ENCODE measurements around the gene PBOV1.

The PBOV1 gene

DNA sequence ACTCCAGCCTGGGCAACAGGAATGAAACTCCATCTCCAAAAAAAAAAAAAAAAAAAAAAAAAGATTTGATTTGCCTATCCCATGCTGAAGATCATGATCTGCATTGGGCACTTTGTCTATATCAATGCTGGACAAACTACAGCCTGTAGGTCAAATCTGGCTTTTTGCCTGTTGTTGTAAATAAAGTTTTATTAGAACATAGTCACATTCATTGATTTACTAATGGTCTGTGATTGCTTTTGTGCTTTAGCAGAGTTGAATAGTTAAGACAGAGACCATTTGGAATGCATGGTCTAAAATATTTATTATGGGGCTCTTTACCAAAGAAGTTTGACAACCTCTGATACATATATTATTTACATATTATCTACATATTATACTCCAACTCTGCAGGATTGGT, 14.0 kb downstream of the PBOV1 start:
- no peak for ATAC-seq

DNA sequence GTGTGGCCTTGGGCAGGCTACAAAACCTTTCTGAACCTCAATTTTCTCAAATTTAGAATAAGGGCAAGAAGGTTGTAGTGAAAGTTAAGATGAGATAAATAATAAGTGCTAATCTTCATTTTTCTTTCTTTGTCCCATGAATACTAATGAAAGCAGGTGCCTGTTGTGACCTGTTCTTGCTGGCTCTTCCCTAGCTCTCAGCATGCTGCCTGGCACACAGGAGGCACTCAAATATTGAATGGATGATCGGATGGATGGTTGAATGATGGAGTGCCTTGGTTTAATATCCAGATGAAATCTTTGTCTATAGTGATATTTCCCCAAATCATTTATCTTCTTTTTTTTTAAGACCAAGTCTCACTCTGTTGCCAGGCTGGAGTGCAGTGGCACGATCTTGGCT, 15.0 kb downstream of the PBOV1 start:
- ATAC-seq: no peak

DNA sequence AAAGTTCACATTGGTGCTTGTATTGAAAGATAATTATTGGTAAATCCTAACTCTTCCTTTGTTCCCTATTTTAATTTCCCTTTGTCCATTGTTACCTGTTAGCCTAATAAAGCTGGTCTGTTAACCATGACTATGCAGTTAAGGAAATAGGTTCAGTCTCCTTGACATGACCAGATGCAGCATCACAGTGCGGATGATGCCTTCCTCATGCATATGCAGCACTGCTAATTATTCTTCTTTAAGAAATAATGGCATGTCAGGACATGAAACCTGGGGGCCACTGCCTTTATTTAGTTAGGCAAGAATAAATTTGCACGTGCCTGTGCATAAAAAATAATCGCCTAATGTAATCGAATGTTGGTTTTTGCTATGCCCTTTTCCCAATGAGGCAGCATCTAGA, 16.5 kb downstream of the PBOV1 start:
- ATAC-seq: no peak

DNA sequence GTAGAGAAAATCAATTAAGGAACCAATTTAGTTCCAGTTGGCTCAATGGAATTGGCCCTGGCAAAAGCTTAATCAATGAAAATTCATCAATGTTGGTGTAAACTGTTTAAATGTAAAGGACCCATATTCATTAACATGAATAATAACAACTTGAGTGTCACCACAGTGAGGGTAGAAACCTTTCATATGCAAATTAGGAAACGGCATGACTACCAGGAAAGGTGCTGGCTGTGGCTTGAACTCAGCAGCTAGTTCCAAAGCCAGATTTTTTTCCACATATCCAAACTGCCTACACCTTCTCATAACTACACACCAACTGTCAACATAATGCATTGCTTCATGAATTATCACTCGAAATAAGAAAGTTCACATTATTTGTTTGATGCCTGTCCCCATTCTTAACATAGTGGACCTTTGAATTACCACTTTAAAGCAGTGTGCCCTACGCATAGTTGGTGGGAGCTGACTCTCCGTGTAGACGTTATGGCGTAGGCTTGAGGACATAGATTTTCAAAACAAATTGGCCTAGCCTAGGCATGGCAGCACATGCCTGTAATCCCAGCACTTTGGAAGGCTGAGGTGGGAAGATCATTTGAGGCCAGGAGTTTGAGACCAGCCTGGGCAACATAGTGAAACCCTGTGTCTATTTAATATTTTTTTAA, 19.7 kb downstream of the PBOV1 start:
- ATAC-seq: no peak

DNA sequence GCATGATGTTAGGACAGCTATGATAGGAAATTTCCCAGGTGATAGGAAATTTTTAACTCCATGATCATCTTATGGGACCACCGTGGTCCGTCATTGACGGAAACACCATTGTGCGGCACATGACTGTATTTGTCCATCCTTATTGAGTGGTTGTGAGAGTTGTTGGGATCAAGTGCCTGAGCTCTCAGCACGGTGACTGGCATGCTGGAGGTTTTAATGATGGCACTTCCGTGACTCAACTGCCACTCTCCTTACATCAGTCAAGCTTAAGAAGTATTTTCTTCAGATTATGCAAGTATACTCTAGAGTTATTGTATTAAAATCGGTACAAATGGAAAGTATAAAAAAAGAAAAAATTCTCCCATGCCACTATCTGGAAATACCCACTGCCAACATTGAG, 20.7 kb downstream of the PBOV1 start:
- ATAC-seq: no peak

DNA sequence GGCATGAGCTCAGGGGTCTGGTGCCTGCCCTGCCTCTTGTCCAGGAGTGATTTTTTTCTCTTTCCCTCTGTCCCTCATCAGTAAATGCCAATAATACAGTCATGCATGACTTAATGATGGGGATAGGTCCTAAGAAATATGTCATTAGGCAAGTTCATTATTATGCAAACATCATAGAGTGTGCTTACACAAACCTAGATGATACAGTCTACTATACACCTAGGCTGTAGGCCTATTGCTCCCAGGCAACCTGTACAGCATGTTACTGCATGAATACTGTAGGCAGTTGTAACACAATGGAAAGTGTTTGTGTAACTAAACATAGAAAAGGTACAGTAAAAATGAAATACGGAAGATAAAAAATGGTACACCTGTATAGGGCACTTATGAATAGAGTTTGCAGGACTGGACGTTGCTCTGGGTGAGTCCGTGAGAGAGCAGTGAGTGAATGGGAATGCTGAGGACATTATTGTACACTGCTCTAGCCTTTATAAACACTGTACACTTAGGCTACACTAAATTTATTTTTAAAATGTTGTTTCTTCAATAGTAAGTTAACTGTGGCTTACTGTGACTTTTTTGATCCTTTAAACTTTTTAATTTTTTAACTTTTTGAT, 22.1 kb downstream of the PBOV1 start:
- no peak for ATAC-seq

DNA sequence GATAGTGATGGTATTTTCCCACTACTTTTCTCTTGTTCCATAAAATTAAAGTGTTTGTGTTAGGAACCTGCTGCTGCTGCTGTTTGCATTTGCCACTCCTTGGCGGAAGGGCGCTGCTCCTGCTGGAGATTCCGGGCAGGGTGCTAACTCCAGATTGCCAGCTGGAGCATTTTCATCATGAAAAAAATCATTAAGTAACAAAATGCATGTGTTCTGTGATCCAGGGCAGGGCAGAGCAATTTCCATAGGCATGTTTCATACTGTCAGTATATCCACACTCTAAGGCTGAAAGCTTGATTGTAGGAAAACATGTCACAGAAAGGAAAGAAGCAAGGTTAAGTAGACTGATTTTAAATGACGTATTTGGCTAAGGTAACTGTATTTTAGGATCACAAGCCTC, 24.0 kb downstream of the PBOV1 start:
- ATAC-seq: no peak

DNA sequence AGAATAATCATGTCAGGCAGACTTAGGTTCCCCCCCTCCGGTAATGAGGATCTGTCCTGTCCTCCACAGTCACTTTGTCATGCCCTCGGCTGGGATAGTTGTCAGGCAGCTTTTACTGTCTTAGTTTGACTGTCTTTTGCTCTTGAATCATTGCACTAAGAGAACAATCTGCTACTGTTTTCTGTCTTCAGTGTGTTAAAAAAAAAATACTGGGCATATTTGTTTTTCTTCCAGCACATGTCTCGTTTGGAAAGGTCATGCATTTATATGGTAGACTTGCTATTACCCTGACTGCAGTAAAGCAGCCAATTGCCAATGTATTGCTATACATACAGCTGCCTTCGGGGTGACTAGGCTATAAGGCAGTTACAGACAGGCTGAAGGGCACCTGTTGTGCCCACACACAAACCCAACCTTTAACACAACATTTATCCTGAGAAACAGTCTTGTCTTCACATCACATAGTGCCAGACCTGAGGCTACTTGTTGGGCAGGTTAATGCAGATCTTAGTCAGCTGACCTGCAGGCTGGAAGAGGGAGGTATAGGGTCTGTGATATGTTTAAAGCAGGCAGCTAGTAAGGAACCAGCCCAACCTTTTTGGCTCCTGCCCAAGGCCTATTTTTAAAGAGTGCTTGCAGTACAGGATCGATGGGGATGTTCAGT, 29.9 kb downstream of the PBOV1 start:
- ATAC-seq: no peak

DNA sequence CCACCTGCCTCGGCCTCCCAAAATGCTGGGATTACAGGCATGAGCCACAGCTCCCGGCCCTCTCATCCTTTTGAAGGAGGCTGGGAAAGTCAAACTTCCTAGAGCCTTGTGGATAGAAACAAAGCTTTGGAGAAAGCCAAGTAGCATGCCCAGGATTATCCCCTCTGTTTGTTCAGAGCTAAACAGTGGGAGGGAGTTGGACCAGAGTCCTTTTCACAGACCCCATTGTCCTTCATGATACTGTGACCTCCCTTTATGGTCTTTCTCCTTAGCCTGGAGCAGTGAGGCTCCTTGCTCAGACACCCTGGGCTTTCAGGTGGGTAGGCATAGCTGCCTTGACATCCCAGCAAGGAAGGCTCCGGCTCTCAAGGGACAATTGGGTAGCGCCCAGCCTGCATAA, 31.1 kb downstream of the PBOV1 start:
- no peak for ATAC-seq

DNA sequence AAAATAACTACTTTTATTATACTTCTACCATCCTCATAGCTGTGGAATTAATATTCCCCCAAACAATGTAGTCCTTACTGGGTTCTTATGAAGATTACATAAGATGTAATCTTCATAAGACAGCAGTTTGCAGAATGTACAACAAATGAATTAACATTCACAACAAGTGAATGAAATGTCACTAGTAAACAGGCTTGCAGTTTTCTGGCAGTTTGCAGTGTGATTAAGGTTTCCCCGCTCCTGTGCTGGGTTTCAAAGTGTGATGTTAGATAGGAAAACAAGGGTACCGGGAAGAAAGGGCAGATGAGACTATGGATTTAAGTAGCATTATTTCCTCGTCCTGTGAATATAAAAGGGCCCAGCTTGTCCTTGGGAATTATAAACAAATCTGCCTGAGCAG, 34.1 kb downstream of the PBOV1 start:
- no peak for ATAC-seq

DNA sequence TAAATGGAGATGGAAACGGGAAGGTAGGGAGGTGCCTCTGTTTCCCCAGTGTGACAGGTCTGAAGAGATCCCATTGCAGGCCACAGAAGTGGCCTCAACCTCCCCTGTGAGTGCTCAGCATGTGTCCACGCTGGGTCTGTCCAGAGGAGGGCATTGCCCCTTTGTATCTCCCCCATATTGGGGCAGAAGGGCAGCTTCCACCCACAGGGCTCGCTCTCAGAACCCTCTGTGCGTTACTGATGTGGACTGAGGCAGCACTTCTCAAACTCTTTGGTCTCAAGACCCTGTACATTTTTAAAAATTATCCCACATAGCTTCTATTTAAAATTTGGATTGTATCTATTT, 34.5 kb downstream of the PBOV1 start:
- no peak for ATAC-seq

DNA sequence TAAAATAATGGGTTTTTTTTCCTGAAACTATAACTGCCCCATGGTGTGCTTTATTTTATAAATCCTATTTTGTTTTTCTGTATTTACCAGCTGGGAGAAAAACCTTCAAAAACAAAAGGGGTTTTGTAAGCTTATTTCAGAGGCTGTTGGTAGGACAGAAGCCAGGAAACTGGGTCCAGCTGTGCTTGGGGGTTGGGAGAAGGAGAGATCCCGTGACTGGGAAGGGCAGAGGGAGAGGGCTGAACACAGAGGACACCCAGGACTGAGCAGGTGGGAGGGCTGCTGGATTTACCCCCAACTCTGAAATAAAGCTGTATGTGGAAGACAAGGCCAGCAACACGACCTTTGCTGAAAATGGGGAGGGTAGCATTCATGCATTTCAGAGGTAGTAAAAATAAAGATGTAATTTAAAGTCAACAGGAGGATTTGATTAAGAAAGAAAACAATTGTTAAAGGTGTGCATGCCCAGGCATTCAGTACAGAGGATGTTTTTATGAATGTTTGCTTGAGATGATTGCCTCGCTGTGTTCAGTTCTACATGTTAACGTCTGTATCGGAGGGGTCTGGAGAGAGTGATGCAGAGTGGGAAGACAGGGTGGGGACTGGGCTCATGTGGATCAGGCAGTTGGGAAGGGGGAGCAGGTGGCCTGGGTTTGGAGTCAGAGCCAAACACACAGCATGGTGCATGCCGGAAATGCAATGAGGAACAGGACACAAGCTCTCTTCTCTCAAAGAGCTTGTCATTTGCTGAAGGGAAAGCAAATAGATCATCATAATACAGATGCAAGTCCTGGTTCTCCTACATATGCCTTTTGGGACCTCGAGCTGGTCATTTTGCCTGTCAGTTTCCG, 35.1 kb downstream of the PBOV1 start:
- ATAC-seq: no peak

DNA sequence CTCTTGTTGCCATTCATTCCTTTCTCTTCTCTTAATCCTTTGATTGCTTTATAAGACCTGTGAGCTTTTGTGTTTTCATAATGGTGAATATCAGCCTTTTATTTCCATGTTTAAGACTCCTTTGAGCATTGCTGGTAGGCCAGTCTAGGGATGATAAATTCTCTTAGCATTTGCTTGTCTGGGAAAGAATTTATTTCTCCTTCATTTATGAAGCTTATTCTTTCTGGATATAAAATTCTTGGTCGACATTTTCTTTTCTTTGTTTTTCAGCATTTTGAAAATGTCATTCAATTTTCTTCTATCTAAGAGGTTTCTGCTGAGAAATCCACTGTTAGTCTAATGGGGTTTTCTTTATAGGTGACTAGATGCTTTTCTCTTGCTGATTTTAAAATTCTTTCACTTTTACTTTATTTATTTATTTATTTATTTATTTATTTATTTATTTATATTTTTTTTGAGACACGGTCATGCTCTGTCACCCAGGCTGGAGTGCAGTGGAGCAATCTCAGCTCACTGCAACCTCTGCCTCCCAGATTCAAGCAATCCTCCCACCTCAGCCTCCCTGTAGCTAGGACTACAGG, 41.5 kb downstream of the PBOV1 start:
- ATAC-seq: no peak

DNA sequence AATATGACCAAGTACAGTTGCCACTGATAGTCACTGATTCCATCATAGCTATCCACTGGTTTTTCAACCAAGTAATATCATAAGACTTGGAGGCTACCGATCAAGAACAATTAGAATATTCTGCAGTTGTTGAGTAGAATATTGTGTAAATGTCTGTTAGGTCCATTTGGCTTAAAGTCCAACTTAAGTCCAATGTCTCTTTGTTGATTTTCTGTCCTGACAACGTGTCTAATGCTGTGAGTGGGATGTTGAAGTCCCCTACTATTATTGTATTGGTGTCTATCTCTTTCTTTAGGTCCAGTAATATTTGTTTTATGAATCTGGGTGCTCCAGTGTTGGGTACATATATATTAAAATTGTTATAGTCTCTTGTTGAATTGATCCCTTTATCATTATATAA, 42.7 kb downstream of the PBOV1 start:
- no peak for ATAC-seq

Data from activated CD4-positive, CD25-positive, alpha-beta regulatory T cell treated with anti-CD3 and anti-CD28 coated beads, Interleukin-2, amount 50 U/mL, for 24 hours (primary cell).